Putamen (tissue), 1 donor: ENCODE results near the gene NSG2.

ENCODE experiments used
- DNase-seq: peaks from one replicate; pipeline ENCODE4 v3.0.0-alpha.2; 2016; ENCODE audit warnings: low spot score

The NSG2 gene

DNA sequence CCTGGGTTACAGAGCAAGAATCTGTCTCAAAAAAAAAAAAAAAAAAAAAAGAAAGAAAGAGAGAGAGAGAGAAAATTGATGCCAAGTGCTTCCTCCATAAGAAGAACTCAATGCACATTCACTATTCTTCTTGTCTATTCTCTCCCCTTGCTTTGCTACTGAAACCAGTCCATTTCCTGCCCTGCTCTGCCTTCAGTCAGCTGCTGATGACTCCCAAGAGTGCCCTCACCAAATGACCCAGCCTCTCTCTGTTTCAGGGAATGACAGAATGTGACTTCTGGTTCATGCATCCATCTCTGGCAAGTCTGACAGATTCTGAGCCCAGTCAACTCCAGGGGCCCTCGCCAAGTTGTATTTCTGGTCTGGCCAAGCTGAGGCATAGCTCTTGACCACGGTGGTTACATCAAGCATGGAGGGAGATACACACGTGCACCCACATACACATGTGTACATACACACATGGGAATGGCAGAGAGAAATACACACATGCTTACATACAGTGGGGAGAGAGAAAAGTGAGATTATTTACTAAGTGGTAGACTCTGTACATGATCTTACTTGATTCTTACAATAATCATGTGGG lies 106.2 kb downstream of the NSG2 start:
- DNase-seq: no peak

- DNase-seq: no peak
These were observed 109.1 kb downstream of the NSG2 start for GRCh38 chr5:174154559-174154958.

- no peak for DNase-seq
These were observed 109.8 kb downstream of the NSG2 start for GRCh38 chr5:174155281-174155680.

DNA sequence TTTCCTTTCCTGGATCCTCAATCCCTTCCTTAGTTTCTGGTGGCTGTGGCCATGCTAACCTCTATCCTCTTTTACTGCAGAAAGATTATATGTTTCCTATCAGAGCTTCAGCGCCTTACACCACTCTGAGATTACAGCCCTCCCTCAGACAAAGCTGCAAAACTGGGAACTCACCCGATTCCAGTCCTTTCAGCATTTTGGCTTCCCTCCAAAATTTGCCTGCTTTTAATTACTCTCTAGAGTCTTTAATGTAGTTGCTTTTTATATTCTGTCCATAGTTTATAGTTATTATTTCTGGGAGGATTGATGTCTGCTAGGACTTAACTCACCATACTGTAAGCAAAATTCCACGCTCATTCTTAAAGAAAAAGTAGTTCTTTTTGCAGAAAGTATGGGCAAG lies 110.2 kb downstream of the NSG2 start:
- no peak for DNase-seq

DNA sequence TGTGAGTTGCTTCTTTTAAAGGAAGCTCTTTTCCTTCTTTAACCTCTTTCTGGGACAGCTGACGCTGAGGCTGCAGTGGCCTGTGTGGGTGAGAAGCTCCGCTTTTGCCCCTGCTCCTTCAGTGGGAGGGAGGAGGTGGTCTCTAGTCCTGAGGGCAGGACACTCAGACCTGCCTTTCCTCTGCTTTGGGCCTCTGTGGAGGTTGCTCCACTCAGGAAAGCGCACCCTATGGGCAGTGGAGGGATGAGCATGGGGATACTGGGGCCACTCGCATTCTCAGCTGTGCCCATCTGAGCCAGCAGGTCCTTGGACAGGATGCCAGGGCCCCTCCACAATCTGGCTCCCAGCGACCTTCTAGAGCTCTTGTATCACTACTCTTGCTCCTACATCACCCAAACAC lies 111.5 kb downstream of the NSG2 start:
- no peak for DNase-seq
